HG03280 (cell line): ENCODE measurements around the gene EPHA8.

Experiments used
- ATAC-seq: cut with Tn5 transposase; IDR thresholded peaks from one replicate; pipeline ENCODE4 v1.9.1; 2021; ENCODE audit warnings: mild to moderate bottlenecking, moderate library complexity; ENCODE audit not compliant: unreplicated experiment

The EPHA8 gene

DNA sequence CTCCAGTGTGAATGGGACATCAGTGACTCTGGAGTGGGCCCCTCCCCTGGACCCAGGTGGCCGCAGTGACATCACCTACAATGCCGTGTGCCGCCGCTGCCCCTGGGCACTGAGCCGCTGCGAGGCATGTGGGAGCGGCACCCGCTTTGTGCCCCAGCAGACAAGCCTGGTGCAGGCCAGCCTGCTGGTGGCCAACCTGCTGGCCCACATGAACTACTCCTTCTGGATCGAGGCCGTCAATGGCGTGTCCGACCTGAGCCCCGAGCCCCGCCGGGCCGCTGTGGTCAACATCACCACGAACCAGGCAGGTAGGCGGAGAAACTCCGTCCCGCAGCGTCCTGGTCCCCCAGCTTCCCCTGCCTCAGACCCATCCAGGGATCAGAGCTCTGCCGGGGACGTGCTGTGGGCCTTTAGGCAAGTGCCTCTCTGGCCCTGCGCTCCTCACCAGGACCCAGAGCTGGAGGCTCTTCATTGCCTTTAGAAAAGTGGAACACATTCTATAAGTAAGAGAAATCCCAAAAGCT, 25.7 kb downstream of the EPHA8 start:
- ATAC-seq = no peak

DNA sequence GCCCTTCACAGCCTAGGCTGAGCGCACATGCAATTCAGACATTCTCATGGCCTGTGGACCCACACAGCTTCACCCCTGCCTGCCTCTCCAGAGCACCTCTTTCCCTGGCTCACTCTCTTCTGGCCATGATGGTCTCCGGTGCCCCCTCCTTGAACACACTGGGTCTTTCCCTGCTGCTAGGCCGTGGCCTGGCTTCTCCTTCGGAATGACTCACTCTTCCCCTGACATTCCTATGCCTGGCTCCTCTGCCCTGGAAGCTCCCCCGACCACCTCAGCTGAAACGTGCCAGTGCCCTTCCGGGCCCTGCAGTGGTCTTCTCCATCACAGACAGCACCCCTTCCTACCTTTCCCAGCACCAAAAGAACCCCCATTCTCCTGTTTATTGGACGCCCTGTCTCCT, 28.3 kb downstream of the EPHA8 start:
- ATAC-seq = no peak

DNA sequence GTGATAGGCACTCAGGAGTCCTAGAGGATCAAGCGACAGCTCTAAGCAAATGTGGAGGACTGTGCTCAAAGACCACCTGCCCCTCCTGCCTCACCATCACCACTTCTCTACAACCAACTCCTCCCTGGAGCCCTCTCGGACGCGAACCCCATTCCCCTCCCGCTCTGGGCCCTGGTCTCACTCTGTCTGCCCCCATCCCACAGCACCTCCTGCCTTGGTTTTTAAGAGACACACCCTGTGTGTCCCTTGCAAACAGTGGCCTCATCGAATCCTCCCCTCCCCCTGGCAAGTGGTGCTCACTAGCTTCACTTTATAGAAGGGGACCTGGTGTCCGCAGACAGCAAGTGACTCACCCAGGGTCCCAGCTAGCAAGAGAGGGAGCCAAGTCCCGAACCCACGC, 28.8 kb downstream of the EPHA8 start:
- no peak for ATAC-seq

DNA sequence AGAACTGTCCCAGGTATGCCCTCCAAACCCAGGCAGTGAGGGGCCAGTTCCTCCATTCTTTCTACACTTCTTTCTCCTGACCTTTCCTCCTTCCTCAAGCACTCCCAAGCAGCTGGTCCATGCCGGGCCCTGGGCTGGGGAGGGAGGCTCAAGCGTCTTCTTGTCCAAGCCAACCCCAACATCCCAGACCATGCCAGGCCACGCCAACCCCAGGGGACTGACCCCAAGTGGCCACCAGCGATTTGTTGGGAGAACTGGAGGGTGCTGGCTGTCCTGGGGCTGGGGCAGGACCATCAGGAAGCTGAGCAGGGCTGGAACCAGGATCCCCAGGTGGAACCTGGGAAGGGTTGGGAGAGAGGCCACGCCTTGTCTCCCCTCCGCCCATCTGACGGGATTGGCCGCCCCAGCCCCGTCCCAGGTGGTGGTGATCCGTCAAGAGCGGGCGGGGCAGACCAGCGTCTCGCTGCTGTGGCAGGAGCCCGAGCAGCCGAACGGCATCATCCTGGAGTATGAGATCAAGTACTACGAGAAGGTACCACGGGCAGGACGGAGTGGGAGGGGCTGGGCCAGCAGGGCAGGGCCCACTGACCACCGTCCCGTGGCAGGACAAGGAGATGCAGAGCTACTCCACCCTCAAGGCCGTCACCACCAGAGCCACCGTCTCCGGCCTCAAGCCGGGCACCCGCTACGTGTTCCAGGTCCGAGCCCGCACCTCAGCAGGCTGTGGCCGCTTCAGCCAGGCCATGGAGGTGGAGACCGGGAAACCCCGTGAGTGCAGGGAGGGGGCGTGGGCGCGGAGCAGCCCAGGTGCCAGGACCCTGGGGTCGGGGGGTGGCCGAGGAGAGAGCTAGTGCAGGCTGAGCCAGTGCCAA, 29.9 kb downstream of the EPHA8 start:
- no peak for ATAC-seq

DNA sequence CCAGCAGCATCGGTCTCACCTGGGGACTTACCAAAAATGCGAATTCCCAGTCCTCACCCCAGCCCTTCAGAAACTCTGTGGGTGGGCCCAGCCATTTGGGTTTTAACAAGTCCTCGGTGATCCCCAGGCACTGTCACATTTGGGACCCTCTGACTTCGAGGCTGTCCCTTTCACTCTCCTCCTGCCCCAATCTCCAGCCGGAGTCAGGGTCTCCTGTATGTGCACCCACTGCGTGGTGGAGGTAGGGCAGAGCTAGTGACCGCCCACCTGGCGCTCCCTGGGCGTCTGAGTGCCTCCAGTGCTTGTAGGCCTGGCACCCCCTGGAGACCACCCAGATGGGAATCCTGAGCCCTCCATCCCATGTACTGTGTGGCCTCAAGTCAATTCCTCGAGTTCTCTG, 31.1 kb downstream of the EPHA8 start:
- ATAC-seq = no peak

DNA sequence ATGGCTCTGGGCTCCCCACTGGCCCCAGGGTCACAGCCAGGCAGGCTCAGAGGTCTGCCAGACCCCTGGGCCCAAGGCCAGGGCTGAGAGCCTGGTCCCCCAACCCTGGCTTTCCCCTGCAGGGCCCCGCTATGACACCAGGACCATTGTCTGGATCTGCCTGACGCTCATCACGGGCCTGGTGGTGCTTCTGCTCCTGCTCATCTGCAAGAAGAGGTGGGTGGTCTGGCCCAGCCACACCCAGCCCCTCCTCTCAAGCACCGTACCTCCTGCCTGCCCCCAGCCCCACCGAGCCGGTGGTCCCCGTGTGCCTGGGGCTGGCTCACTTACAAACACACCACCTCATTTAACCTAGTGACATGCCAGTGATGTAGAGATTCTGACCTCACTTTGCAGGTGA, 31.8 kb downstream of the EPHA8 start:
- no peak for ATAC-seq

DNA sequence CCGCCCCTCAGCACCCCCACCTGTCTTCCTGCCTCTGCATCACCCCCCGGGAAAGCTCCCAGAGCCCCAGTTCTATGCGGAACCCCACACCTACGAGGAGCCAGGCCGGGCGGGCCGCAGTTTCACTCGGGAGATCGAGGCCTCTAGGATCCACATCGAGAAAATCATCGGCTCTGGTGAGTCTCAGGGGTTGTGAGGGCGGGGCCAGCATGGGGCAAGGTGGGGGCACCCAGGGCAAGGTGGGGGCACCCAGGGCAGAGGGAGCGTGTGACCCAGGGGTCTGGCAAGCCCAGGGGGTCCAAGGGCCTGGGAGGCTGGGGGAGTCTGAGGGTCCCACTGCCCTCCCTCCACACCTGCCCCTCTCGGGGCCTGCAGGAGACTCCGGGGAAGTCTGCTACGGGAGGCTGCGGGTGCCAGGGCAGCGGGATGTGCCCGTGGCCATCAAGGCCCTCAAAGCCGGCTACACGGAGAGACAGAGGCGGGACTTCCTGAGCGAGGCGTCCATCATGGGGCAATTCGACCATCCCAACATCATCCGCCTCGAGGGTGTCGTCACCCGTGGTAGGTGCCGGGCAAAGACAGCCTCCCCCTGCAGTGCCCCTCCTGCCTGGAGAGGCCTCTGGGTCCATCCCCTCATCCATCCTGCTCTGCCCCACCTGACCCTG, 34.1 kb downstream of the EPHA8 start:
- no peak for ATAC-seq

DNA sequence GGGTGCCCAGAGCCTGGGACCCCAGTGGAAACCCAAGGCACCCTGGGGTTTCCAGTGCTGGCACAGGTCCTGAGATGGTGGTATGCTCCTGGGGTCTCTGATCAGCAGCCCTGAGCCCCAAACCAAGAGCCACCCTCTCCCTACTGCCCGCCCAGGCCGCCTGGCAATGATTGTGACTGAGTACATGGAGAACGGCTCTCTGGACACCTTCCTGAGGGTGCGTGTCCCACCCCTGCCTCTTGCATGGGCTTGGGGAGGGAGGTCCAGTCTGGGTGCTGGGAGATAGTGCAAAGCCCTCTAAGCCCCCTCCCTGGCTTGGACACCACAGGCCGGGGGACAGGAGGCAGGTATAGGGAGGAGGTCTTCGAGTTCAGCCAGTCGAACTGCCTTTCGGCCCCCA, 34.7 kb downstream of the EPHA8 start:
- ATAC-seq = no peak

DNA sequence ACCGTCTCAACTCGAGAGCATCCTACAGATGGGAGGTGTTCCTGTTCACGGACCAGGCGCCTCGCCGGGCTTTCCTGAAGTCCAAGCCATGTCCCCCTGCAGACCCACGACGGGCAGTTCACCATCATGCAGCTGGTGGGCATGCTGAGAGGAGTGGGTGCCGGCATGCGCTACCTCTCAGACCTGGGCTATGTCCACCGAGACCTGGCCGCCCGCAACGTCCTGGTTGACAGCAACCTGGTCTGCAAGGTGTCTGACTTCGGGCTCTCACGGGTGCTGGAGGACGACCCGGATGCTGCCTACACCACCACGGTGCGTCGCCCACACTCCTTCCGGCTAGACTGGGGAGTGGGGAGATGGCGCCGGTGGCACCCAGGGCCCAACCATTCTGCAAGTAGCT, 35.4 kb downstream of the EPHA8 start:
- ATAC-seq = no peak

DNA sequence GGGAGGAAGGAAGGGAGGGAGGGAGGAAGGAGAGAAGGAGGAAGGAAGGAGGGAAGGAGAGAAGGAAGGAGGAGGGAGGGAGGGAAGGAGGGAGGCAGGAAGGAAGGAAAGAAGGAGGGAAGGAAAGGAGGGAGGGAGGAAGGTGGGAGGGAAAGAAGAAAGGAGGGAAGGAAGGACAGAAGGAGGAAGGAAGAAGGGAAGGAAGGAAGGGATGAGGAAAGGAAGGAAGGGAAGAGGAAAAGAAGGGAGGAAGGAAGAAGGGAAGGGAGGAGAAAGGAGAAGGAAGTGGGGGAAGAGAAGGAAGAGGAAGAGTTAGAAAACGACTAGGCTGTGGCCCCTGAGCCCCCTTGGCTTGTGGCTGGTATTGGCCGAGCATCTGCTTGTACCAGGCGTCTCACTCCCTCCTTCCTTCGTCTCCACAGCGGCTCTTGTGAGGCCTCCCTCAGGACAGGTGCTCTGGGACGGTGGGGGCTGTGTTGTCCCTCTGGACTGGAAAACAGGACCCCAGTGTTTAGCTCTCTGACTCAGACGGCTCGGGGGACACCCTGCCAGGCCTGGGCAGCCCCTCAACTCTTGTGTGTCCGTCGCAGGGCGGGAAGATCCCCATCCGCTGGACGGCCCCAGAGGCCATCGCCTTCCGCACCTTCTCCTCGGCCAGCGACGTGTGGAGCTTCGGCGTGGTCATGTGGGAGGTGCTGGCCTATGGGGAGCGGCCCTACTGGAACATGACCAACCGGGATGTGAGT, 37.0 kb downstream of the EPHA8 start:
- no peak for ATAC-seq

DNA sequence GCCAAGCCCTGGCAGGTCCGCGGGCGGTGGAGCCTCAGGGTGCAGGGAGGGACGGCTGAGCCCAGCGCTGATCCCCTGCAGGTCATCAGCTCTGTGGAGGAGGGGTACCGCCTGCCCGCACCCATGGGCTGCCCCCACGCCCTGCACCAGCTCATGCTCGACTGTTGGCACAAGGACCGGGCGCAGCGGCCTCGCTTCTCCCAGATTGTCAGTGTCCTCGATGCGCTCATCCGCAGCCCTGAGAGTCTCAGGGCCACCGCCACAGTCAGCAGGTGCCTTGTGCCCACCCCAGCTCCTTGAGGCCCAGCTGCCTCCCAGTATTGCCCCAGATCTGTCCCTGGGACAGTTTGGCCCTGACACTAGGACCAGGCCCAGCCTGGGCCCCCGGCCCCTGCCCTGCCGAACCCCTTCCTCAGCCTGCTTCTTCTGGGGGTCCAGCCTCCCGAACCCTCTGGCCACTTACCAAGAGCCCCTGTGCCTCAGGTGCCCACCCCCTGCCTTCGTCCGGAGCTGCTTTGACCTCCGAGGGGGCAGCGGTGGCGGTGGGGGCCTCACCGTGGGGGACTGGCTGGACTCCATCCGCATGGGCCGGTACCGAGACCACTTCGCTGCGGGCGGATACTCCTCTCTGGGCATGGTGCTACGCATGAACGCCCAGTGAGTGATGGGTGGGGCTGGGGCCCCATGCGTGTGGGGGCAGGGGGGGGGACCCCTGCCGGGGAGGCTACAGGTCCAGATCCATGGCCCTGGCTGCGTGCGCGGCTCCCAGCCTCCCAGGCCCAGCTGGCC, 37.7 kb downstream of the EPHA8 start:
- no peak for ATAC-seq

DNA sequence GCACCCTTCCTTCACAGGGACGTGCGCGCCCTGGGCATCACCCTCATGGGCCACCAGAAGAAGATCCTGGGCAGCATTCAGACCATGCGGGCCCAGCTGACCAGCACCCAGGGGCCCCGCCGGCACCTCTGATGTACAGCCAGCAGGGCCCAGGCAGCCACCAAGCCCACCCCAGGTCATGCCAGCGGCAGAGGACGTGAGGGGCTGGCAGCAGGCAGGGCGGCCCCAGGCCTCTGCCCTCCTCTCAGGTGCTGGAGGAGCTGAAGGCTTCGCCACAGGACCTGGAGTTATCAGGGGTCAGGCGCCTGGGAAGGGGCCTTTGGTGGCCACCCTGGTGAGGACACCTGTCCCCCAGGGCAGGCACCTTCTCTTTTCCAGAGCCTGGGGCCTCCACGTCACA, 38.3 kb downstream of the EPHA8 start:
- no peak for ATAC-seq

DNA sequence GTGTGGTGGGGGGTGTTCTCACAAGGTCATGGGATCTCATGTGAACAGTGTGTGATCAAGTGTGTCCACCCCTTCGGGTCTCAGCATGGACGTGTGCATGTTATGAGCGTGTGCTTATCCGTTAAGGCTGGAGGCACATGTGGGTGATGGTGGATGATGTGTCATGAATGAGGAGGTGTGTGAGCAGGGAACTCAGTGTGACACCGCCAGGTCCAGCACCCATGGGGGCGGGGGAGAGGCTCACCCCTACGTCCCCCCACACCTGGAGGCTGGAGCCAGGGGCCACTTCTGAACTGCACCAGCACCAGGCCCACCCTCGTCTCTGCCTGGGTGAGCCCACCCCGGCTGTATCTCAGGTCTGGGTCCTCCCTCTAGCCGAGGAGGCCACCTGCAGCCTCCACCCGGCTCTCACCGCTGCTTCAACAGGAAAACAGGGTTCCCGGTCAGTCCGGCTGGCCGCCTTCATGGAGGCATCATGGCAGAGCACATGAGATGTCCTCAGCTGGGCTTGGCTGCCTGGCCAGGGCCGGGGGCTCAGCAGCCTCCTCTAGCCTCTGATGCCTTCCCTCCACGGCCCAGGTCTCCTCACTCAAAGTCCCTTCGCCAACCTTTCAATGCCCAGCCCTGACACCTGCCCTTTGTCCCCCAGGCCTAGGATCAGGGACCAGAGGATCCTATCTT, 38.9 kb downstream of the EPHA8 start:
- no peak for ATAC-seq

DNA sequence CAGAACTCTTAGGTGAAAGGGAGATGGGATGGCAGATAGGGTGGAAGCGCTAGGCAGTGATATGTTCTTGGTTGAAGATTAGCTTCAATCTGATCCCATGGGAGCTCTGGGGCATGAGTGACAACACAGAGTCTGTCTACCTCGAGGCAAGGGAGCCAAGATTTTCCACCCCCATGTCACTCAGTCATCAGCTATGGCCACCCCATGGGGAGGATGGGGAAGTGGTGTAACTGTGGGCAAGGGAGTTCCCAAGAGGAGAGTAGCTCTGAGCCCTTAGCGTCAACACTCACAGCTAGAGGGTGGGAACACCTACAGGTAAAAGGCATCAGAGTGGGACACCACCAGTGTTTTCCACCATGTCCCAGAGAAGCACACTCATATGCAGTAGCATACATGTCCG, 42.9 kb downstream of the EPHA8 start:
- ATAC-seq = no peak

DNA sequence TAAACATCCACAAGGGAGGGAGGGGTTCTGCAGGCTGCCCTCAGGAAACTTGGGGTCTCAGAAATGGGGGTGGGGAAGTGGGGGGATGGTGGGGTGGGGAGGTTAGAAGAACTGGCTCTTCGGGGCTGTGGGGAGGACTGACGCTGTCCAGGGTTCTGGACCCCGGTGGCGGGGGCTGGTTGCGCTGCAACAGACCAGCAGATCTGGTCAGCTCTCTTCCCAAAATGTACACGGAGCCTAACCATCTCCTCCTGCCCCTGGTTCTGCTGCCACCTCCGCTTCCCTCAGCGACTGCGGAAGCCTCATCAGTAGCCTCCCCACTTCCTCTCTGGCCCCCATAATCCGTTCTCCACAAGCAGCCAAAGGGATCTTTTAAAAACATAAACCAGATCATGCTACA, 43.9 kb downstream of the EPHA8 start:
- no peak for ATAC-seq

DNA sequence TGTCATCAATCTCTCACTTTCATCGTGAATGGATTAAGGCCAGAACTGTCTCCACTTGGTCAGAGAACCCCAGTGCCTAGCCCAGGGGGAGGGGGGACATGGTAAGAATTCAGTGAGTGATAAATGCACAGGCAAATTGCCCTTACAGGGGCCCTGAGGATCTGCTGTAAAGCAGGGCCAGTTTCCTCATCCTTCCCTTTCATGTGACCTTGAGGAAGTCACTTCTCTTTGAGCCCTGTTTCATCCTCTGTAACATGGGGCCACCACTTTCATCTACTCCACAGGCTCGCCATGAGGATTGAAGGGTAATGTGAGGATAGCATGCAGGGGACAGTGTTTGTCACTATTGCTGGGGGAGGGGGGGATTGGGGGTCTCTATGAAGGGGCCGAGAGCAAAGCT, 45.1 kb downstream of the EPHA8 start:
- no peak for ATAC-seq

DNA sequence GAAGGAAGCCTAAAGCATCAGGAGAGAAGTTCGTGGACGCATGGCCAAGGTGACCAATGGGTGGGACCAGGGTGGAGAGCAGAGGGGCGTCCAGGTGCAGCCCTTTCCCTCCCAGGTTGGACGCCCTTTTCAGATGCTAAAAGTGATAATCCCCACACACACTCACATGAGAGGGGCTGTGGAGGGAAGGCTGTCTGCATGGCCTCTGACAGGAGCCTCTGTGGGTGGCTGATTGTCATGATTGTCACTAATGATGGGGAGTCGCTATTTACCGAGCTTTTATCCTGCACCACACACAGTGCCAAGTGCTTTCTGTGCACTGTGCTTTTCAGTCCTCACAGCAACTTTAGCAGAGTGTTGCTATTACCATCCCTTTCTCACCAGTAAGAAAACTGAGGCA, 46.0 kb downstream of the EPHA8 start:
- ATAC-seq = no peak

DNA sequence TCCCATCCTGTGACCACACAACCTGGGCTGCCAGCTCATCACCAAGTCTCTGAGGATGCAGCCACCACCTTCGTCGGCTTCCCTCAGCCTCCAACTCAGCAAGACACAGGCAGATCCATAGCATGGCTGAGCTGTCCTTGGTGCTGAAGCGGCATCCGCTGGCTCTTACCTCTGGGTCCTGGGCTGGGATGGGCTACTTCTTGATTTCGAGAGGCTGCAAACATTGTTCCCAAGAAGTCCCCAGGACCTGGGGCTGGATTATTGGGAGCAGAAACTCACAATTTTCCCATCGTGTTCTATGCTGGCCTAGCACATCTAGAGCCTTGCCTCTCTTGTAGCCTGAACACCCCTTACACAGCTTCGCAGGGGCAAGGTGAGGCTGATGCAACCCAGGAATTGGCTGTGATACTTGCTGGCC, 48.2 kb downstream of the EPHA8 start:
- ATAC-seq = no peak

DNA sequence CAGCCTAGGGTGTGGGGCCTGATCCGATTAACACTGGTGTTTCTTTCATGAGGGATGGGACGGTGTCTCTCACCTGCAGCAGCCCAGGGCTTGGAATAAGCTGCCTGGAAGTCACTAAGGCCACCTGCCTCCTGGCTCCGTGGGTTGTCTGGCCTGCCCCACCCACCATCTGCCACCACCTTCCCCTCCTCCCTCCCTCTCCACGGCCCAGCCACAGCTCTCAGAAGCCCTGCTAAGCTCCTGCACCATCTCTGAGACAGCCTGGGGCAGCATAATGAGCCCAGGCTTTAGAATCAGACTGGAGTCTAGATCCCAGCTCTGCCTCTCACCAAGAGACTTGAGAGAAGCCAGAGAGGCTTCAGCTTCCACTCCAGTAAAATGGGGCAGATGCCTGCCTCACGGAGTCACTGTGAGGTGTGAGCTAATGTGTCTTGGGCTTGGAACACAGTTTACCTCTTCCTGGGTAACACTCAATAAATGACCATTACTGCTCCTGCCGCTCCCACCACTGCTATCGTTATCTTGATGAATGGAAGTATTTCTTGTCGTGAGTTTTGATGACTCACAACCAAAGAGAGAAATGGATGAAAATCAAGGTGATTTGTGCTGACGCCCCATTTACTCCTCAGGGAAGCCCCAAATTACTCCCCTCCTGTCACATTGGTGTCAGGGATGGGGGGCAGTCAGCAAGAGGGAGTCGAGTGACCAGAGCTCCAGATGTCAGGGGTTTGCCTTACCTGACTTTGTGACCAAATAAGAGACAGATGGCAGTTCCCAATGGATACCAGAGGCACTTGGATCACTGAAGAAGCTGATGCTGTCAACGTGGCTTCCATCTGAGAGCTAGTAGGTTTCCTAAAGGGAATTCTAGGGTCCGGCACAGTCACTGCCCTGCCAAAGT, 49.6 kb downstream of the EPHA8 start:
- no peak for ATAC-seq
